Neural cell (in vitro differentiated cells): ENCODE measurements around the gene PCSK4. TPM values are rescaled to one million over a fixed set of nuclear protein-coding genes. Genes with fewer than 3 reads are reported as not detected.

Source experiments
- H2AFZ ChIP-seq: fragments of 200-600, 300-800 bp; sonication (generic), shearing (Covaris generic); 2 replicates; pipeline ENCODE4 v1.6.0; 2014; ENCODE audit warnings: low read depth, mild to moderate bottlenecking, antibody characterized with exemption, low read length, moderate library complexity
- H3F3A ChIP-seq: fragments of 200-600 bp; shearing (Covaris generic); 2 replicates; pipeline ENCODE4 v1.6.1; 2016; ENCODE audit warnings: mild to moderate bottlenecking, moderate library complexity, mixed read lengths, antibody characterized with exemption, low read length; ENCODE audit not compliant: insufficient read depth, poor library complexity, severe bottlenecking
- H3K27ac ChIP-seq: fragments of 200-600, 300-800 bp; sonication (generic), shearing (Covaris generic); 2 replicates; pipeline ENCODE4 v1.5.1; 2014; ENCODE audit warnings: mild to moderate bottlenecking, low read length, moderate library complexity
- H3K27me3 ChIP-seq: fragments of 300-800, 200-600 bp; sonication (generic), shearing (Covaris generic); 2 replicates; pipeline ENCODE4 v1.6.0; 2014; ENCODE audit warnings: mild to moderate bottlenecking, low read depth, low read length, moderate library complexity; ENCODE audit not compliant: insufficient read depth
- H3K36me3 ChIP-seq: fragments of 300-800, 200-600 bp; sonication (generic), shearing (Covaris generic); 2 replicates; pipeline ENCODE4 v1.5.1; 2014; ENCODE audit warnings: mild to moderate bottlenecking, antibody characterized with exemption, low read length, moderate library complexity; ENCODE audit not compliant: insufficient read depth
- H3K4me2 ChIP-seq: fragments of 300-800, 200-600 bp; sonication (generic), shearing (Covaris generic); 2 replicates; pipeline ENCODE4 v1.6.0; 2014; ENCODE audit warnings: mild to moderate bottlenecking, low read length
- H3K4me3 ChIP-seq: fragments of 300-800, 200-600 bp; sonication (generic), shearing (Covaris generic); 2 replicates; pipeline ENCODE4 v1.5.1; 2014; ENCODE audit warnings: mild to moderate bottlenecking, low read length, moderate library complexity
- H3K79me2 ChIP-seq: fragments of 200-600 bp; shearing (Covaris generic); replicated peaks from 2 replicates; pipeline ENCODE4 v1.6.0; 2014; ENCODE audit warnings: mild to moderate bottlenecking, low read length, moderate library complexity; ENCODE audit not compliant: insufficient read depth
- H3K9ac ChIP-seq: fragments of 300-800, 200-600 bp; sonication (generic), shearing (Covaris generic); 2 replicates; pipeline ENCODE4 v1.6.1; 2016; ENCODE audit warnings: mild to moderate bottlenecking, low read length, mixed read lengths
- H3K9me2 ChIP-seq: fragments of 200-600 bp; shearing (Covaris generic); 2 replicates; pipeline ENCODE4 v1.6.1; 2016; ENCODE audit warnings: mild to moderate bottlenecking, low read length, mixed read lengths; ENCODE audit not compliant: insufficient read depth
- H3K9me3 ChIP-seq: fragments of 200-600, 300-800 bp; sonication (generic), shearing (Covaris generic); 2 replicates; pipeline ENCODE4 v1.6.1; 2016; ENCODE audit warnings: mild to moderate bottlenecking, mixed run types, low read length, moderate library complexity, mixed read lengths
- H4K20me1 ChIP-seq: fragments of 200-600 bp; shearing (Covaris generic); 2 replicates; pipeline ENCODE4 v1.6.1; 2016; ENCODE audit warnings: mild to moderate bottlenecking, mixed run types; ENCODE audit not compliant: insufficient read depth
- CTCF ChIP-seq: fragments of 450-650 bp; IDR thresholded peaks from 2 replicates; pipeline ENCODE4 v1.5.1; 2014; ENCODE audit warnings: antibody characterized with exemption, mild to moderate bottlenecking, moderate library complexity; ENCODE audit not compliant: poor library complexity, severe bottlenecking
- EP300 ChIP-seq: fragments of 450-650 bp; conservative IDR thresholded peaks from 2 replicates; pipeline ENCODE4 v1.6.1; 2014; ENCODE audit warnings: antibody characterized with exemption, mild to moderate bottlenecking, moderate library complexity; ENCODE audit not compliant: poor library complexity, severe bottlenecking
- EZH2 ChIP-seq: fragments of 200-600, 300-800 bp; shearing (Covaris generic), sonication (generic); IDR thresholded peaks from 2 replicates; pipeline ENCODE4 v1.6.1; 2014; ENCODE audit warnings: antibody characterized with exemption, low read length, borderline replicate concordance, mild to moderate bottlenecking; ENCODE audit not compliant: insufficient read depth, poor library complexity, severe bottlenecking
- MXI1 ChIP-seq: fragments of 450-650 bp; conservative IDR thresholded peaks from 2 replicates; pipeline ENCODE4 v1.6.1; 2014; ENCODE audit warnings: antibody characterized with exemption, mild to moderate bottlenecking; ENCODE audit not compliant: poor library complexity, severe bottlenecking
- POLR2AphosphoS5 ChIP-seq: IDR thresholded peaks from 2 replicates; pipeline ENCODE4 v1.6.1; 2012
- RAD21 ChIP-seq: fragments of 450-650 bp; conservative IDR thresholded peaks from 2 replicates; pipeline ENCODE4 v1.6.1; 2014; ENCODE audit warnings: antibody characterized with exemption, mild to moderate bottlenecking, moderate library complexity
- REST ChIP-seq: IDR thresholded peaks from 2 replicates; pipeline ENCODE4 v1.6.1; 2012; ENCODE audit warnings: borderline replicate concordance
- SMC3 ChIP-seq: fragments of 450-650 bp; conservative IDR thresholded peaks from 2 replicates; pipeline ENCODE4 v1.6.1; 2014; ENCODE audit warnings: antibody characterized with exemption, mild to moderate bottlenecking, moderate library complexity; ENCODE audit not compliant: poor library complexity
- TAF1 ChIP-seq: IDR thresholded peaks from 2 replicates; pipeline ENCODE4 v1.6.1; 2012; ENCODE audit warnings: low read depth
- polyA plus RNA-seq: library from polyadenylated mRNA; depleted of rRNA; stranded (reverse); fragments of >200 nt; gene quantifications from 2 replicates; pipeline ENCODE4 v1.2.3, GENCODE V29; 2014

The PCSK4 gene
- polyA plus RNA-seq, 1 donor from 2014 or later: 11.8 TPM

- Histone ChIP-seq H3K4me3 (no peak overlapping the region), H3K9ac (no peak overlapping the region), H3F3A (no peaks in the 10 kb centered on the region), H2AFZ (no peak overlapping the region), H3K9me2 (no peaks in the 10 kb centered on the region), H3K27ac (no peak overlapping the region), H3K4me2 (no peak overlapping the region), H3K27me3 (peaks cover 4% of the 10 kb centered on the region), H4K20me1 (no peaks in the 10 kb centered on the region), H3K9me3 (no peaks in the 10 kb centered on the region), H3K79me2 (no peaks in the 10 kb centered on the region), H3K36me3 (no peaks in the 10 kb centered on the region)
- no peak for TF ChIP-seq SMC3
- no peak for TF ChIP-seq EP300
- no peak for TF ChIP-seq TAF1
- no peak for TF ChIP-seq MXI1
- TF ChIP-seq EZH2: no peak
- TF ChIP-seq RAD21: no peak
- no peak for TF ChIP-seq POLR2AphosphoS5
- no peak for TF ChIP-seq REST
- no peak for TF ChIP-seq CTCF
Measured at GRCh38 chr19:1488282-1488601, 1.9 kb downstream of the PCSK4 start.

GRCh38 chr19:1487576-1488281, 2.4 kb downstream of the PCSK4 start:
- Histone ChIP-seq H3K79me2 (no peaks in the 10 kb centered on the region), H3F3A (no peaks in the 10 kb centered on the region), H3K27ac (no peak overlapping the region), H3K9ac (no peak overlapping the region), H2AFZ (no peak overlapping the region), H3K27me3 (peaks cover 4% of the 10 kb centered on the region), H4K20me1 (no peaks in the 10 kb centered on the region), H3K36me3 (no peaks in the 10 kb centered on the region), H3K4me2 (no peak overlapping the region), H3K4me3 (no peak overlapping the region), H3K9me2 (no peaks in the 10 kb centered on the region), H3K9me3 (no peaks in the 10 kb centered on the region)
- TF ChIP-seq POLR2AphosphoS5 (no peak), REST (no peak), CTCF (no peak), TAF1 (no peak), MXI1 (no peak), EP300 (no peak), SMC3 (no peak), EZH2 (no peak), RAD21 (no peak)
